Transverse colon (tissue), 4 donors: ENCODE data around the gene SYDE1. TPM values are rescaled to one million over a fixed set of nuclear protein-coding genes. Genes with fewer than 3 reads are reported as not detected.

Source experiments
- small RNA-seq, 4 donors: library from RNA; depleted of rRNA; stranded (forward); fragments of <200 nt; gene quantifications; one replicate each; pipeline ENCODE3, GENCODE V24; 2016
- total RNA-seq, 4 donors: library from RNA; depleted of rRNA; stranded (reverse); fragments of >200 nt; gene quantifications; one replicate each; pipeline ENCODE4 v1.1.0, GENCODE V29; 2016

SYDE1 gene
- total RNA-seq, 4 donors from 2014 or later: 6.7 to 20.9 (median 12.3) TPM

Small RNA genes within 50 kb of the gene (small RNA-seq; reads per million reads assigned to genes)
- gene RNU6-782P: 0 reads per million in 4 donors

Other genes with a start within 250 kb of the SYDE1 start
- gene OR7A17, start 221.3 kb upstream of the SYDE1 start, total RNA-seq: not detected
- not detected for gene OR7C2, start 165.9 kb upstream of the SYDE1 start, total RNA-seq
- gene SLC1A6, start 127.5 kb upstream of the SYDE1 start, total RNA-seq: not detected
- not detected for gene CASP14, start 57.9 kb upstream of the SYDE1 start, total RNA-seq
- gene OR1I1, start 25.2 kb upstream of the SYDE1 start, total RNA-seq: not detected
- 10 to 100 TPM in 1 of 4 donors, 1 to 10 TPM in 3; 2.2 to 16.3 (median 4.7) TPM for gene NOTCH3, start 93.6 kb downstream of the SYDE1 start, total RNA-seq
- not detected for gene EPHX3, start 125.0 kb downstream of the SYDE1 start, total RNA-seq
- 10 to 100 TPM; 39.5 to 87.9 (median 61.2) TPM for gene BRD4, start 225.1 kb downstream of the SYDE1 start, total RNA-seq